ENCODE measurements around the gene SHC1.

SHC1 gene

DNA sequence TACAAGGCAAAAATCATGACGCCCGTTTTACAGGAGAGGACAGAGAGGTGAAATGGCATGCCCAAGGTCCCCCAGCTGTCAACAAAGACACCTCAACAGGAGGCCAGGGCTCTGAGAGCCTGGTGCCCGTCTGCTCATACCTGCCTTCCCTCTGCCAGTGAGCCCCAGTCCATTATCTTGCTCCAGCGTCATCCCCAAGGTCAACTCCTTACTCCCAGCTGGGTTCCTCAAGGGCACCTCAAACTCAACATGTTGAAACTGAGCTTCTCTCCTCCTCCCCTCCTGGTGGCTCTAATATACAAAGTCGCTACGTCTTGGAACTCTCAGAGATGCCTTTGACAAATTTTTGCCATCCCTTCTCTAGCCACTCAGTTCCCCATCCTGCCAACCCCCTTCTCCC lies 17.9 kb downstream of the SHC1 start:
- POLR2A ChIA-PET: interaction anchor here (1.4 to 2.8 kb wide), 2 partner anchors 9 to 18 kb away, joined by 3 to 9 read pairs; partner anchors contain the start of genes PYGO2 and SHC1
- CTCF ChIA-PET: no interaction called here
- TF ChIP-seq L3MBTL2 (conservative IDR thresholded peaks at IDR 0.05): no peak
- no peak for DNase-seq (ENCODE audit: extremely low spot score)

DNA sequence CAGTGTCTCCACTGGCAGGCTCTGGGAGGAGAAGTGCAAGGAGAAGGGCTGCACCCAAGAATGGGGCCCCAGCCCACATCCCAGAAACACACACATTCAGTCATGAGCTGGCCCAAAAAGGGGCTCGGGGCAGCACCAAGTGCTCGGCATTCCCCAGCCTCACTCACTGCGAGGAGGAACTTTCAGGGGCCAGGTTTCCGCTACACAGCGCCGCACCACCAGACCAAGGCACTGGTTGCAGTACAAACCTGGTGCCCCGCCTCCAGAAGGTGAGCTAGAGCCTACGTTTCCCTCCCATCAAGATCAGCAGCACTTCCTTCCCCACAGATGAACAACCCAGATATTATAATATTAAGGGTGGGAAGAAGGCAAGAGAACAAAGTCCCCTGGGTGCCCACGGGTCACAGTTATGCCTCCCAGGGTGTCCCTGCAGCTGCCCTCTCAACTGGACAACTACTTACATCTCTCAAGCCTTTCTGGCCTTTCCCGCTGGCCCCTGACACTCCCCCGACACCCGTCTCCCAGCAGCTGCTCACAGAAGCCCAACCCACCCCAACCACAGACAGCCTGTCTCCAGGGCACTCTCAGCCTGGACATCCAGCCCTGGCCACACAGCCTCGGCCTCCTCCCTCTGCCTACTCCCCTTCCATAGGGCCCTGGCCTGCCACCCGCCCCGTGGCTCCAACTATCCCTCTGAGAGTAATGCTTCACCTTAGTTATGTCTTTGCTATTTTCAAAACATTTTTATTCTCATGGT lies 18.5 kb downstream of the SHC1 start:
- DNase-seq (ENCODE audit: extremely low spot score): no peak
- TF ChIP-seq FOXA1 (IDR thresholded peaks at IDR 0.05): no peak
- TF ChIP-seq NFRKB (IDR thresholded peaks at IDR 0.05): no peak
- no peak for TF ChIP-seq ARNT (IDR thresholded peaks at IDR 0.05)
- no peak for TF ChIP-seq LEF1 (IDR thresholded peaks at IDR 0.05; ENCODE audit: borderline replicate concordance)
- TF ChIP-seq L3MBTL2 (conservative IDR thresholded peaks at IDR 0.05): no peak
- TF ChIP-seq HDGF (IDR thresholded peaks at IDR 0.05; ENCODE audit: borderline replicate concordance): no peak
- no peak for TF ChIP-seq FOXM1 (IDR thresholded peaks at IDR 0.05; ENCODE audit: borderline replicate concordance)
- no peak for TF ChIP-seq ELF4 (IDR thresholded peaks at IDR 0.05)
- no peak for TF ChIP-seq SP1 (IDR thresholded peaks at IDR 0.05)
- TF ChIP-seq, protein P1, sequence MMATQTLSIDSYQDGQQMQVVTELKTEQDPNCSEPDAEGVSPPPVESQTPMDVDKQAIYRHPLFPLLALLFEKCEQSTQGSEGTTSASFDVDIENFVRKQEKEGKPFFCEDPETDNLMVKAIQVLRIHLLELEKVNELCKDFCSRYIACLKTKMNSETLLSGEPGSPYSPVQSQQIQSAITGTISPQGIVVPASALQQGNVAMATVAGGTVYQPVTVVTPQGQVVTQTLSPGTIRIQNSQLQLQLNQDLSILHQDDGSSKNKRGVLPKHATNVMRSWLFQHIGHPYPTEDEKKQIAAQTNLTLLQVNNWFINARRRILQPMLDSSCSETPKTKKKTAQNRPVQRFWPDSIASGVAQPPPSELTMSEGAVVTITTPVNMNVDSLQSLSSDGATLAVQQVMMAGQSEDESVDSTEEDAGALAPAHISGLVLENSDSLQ (IDR thresholded peaks at IDR 0.05): no peak
- no peak for TF ChIP-seq BHLHE40 (IDR thresholded peaks at IDR 0.05; ENCODE audit: borderline replicate concordance)
- no peak for TF ChIP-seq TARDBP (IDR thresholded peaks at IDR 0.05)
- TF ChIP-seq CTBP1 (IDR thresholded peaks at IDR 0.05; ENCODE audit: borderline replicate concordance): no peak
- TF ChIP-seq SUZ12 (IDR thresholded peaks at IDR 0.05): no peak
- no peak for TF ChIP-seq ZNF384 (IDR thresholded peaks at IDR 0.05)
- TF ChIP-seq FOXK2 (IDR thresholded peaks at IDR 0.05): no peak
- POLR2A ChIA-PET: interaction anchor here (1.2 to 2.8 kb wide), 3 partner anchors 9 to 19 kb away, joined by 3 to 9 read pairs (median 3); partner anchors contain the start of genes PMVK, PYGO2 and SHC1
- CTCF ChIA-PET: interaction anchor here (0.8 kb wide), 1 partner anchor 12 kb away, joined by 4 read pairs; no protein-coding TSS in a partner anchor

DNA sequence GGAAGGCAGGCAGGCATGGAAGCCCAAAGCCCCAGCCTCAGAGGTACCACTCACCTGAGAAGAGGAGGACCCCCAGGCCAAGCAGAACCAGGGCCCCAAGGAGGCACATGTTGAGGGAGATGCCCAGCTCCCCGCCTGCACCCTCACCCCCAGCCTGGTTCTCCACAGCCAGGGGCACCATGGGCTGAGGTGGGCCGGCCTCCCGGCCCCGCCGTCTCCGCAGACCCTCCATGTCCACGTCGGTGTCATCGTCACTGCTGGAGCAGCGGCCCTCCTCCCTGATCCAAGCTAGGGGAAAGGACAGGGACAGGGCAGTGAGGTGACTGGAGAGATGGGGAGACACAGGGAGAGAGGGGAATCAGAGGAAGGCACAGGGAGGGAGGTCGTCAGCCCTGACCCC lies 22.5 kb downstream of the SHC1 start:
- no peak for DNase-seq (ENCODE audit: extremely low spot score)
- CTCF ChIA-PET: no interaction called here
- POLR2A ChIA-PET: interaction anchor here (1.6 kb wide), 1 partner anchor 12 kb away, joined by 8 read pairs; the partner anchor contains the start of gene PMVK
- TF ChIP-seq FOXA1 (IDR thresholded peaks at IDR 0.05) (no peak), L3MBTL2 (conservative IDR thresholded peaks at IDR 0.05) (no peak), CTBP1 (IDR thresholded peaks at IDR 0.05; ENCODE audit: borderline replicate concordance) (no peak), LEF1 (IDR thresholded peaks at IDR 0.05; ENCODE audit: borderline replicate concordance) (no peak), SUZ12 (IDR thresholded peaks at IDR 0.05) (no peak), ARNT (IDR thresholded peaks at IDR 0.05) (no peak), NFRKB (IDR thresholded peaks at IDR 0.05) (no peak), SP1 (IDR thresholded peaks at IDR 0.05) (no peak), FOXM1 (IDR thresholded peaks at IDR 0.05; ENCODE audit: borderline replicate concordance) (no peak), ELF4 (IDR thresholded peaks at IDR 0.05) (no peak), HDGF (IDR thresholded peaks at IDR 0.05; ENCODE audit: borderline replicate concordance) (no peak), BHLHE40 (IDR thresholded peaks at IDR 0.05; ENCODE audit: borderline replicate concordance) (no peak), TARDBP (IDR thresholded peaks at IDR 0.05) (no peak)

DNA sequence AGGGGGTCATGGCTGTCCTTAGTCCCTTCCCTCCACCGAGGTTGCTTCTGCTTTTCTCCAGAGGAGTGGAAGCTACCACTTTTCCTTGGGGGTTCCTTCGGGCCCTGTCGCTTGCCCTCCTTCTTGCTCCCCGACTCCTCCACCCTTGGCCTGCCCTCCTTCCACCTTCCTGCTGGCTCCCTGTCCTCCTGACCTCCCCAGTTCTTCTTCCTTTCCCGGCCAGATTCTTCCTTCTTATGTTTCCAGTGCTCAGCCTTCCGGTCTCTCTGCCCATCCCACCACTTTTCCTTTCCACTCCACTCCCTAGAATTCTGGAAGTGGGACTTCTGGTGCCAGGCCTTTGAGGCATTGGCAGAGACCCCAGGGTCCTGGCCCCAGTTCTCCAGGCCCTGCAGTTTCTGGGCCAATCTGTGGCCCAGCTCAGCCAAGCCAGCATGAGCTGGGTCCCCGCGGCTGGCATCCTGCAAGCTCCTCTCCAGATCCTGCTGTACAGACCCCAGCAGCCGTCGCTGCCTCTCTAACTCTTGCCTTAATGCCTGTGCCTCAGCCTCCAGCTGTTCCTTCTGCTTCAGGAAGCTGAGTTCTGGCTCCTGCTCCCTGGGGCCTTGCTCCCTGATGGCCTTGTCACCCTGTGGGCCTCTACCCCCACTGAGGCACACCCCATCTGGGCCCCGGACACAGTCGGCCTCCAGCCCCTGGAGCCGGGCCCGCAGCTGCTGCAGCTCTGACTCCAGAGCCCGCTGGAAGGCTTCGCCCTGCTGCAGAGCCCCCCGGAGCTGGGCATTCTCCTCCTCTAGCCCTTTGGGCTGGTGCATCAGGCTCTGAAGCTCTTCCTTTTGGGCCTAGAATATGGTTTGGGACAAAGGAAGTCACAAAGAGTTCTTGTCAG lies 24.3 kb downstream of the SHC1 start:
- CTCF ChIA-PET: interaction anchor here (0.7 to 1.6 kb wide), 5 partner anchors 10 to 387 kb away, joined by 3 to 5 read pairs (median 3); partner anchors contain the start of gene PBXIP1
- POLR2A ChIA-PET: interaction anchor here (1.2 to 1.9 kb wide), 4 partner anchors 10 to 244 kb away, joined by 3 to 9 read pairs (median 6); partner anchors contain the start of genes PBXIP1 and PMVK
- TF ChIP-seq CTBP1 (IDR thresholded peaks at IDR 0.05; ENCODE audit: borderline replicate concordance) (no peak), NFRKB (IDR thresholded peaks at IDR 0.05) (no peak), L3MBTL2 (conservative IDR thresholded peaks at IDR 0.05) (no peak), FOXA1 (IDR thresholded peaks at IDR 0.05) (no peak), BHLHE40 (IDR thresholded peaks at IDR 0.05; ENCODE audit: borderline replicate concordance) (no peak), HDGF (IDR thresholded peaks at IDR 0.05; ENCODE audit: borderline replicate concordance) (no peak)
- TF ChIP-seq, protein P1 (IDR thresholded peaks at IDR 0.05): no peak
- no peak for DNase-seq (ENCODE audit: extremely low spot score)

DNA sequence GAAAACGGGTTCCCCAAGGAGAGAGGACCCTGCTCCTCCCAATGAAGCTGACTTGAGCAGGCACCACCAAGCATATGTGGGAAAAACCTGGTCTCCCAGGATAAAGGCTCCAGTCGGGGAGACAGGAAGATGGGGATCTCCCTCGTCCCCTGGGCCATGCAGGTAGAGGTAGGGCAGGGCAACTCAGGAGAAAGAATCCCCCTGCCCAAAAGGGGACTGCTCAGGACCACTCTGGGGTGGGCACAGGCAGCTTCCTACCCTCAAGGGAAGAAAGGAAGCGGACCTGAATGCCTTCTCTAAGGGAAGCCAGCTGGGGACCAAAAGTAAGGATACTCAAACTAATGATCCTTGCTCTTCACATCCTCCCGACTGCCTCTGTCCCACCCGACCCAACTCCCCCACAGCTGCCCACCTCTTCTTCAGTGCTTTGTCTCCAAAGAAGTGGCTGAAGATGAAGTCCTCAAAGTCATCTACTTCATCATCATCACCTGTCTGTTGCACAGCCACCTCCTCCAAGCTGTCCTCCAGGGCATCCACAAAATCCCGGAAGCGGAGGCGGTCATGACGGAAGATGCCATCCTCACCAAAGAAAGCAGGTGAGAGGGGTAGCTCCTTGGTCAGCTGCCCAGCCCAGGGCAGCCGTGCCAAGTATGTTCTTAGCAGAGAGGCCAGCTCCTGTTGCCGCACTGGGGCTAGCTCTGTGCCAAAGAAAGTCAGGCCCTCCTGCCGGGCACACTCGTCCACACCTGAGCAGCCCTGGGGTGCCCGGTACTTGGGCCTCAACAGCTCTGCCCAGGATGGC lies 25.2 kb downstream of the SHC1 start:
- no peak for DNase-seq (ENCODE audit: extremely low spot score)
- POLR2A ChIA-PET: interaction anchor here (1.0 to 1.9 kb wide), 5 partner anchors 9 to 243 kb away, joined by 3 to 9 read pairs (median 5); partner anchors contain the start of genes PBXIP1 and PMVK
- CTCF ChIA-PET: interaction anchor here (0.7 to 1.6 kb wide), 5 partner anchors 11 to 386 kb away, joined by 3 to 5 read pairs (median 3); partner anchors contain the start of gene PBXIP1
- TF ChIP-seq L3MBTL2 (conservative IDR thresholded peaks at IDR 0.05): no peak
- TF ChIP-seq FOXA1 (IDR thresholded peaks at IDR 0.05): no peak
- no peak for TF ChIP-seq TARDBP (IDR thresholded peaks at IDR 0.05)
- TF ChIP-seq NFRKB (IDR thresholded peaks at IDR 0.05): no peak
- no peak for TF ChIP-seq CTBP1 (IDR thresholded peaks at IDR 0.05; ENCODE audit: borderline replicate concordance)
- TF ChIP-seq FOXM1 (IDR thresholded peaks at IDR 0.05; ENCODE audit: borderline replicate concordance): no peak
- TF ChIP-seq SUZ12 (IDR thresholded peaks at IDR 0.05): no peak
- no peak for TF ChIP-seq HDGF (IDR thresholded peaks at IDR 0.05; ENCODE audit: borderline replicate concordance)
- no peak for TF ChIP-seq ARNT (IDR thresholded peaks at IDR 0.05)
- no peak for TF ChIP-seq LEF1 (IDR thresholded peaks at IDR 0.05; ENCODE audit: borderline replicate concordance)
- no peak for TF ChIP-seq BHLHE40 (IDR thresholded peaks at IDR 0.05; ENCODE audit: borderline replicate concordance)
- TF ChIP-seq FOXK2 (IDR thresholded peaks at IDR 0.05): no peak

Data from HEK293T (cell line).